T-helper 17 cell (primary cell): Measurements from ENCODE around the gene ARHGEF33. TPM values are rescaled to one million over a fixed set of nuclear protein-coding genes. Genes with fewer than 3 reads are reported as not detected.
"Not testable (repeated sequence)": the region's sequence is repeated elsewhere in the genome, so short reads cannot be mapped to it uniquely, and the experiment has no call there.

Source experiments
- ATAC-seq: fragments of 150-1000 bp; cut with Tn5 transposase; 2 replicates; pipeline ENCODE4 v1.10.0; 2021; ENCODE audit warnings: mild to moderate bottlenecking, moderate library complexity
- DNase-seq, 3 donors: peaks; one replicate each; pipeline versions ENCODE4 v3.0.0 to v3.0.0-alpha.2; 2020 to 2021
- H3K9me3 ChIP-seq: one replicate; pipeline ENCODE4 v1.7.0; 2013; ENCODE audit warnings: low read length, mild to moderate bottlenecking; ENCODE audit not compliant: control insufficient read depth, poor library complexity, severe bottlenecking
- H3K27ac Mint-ChIP-seq: one replicate; pipeline ENCODE4 v1.8.0; 2022; ENCODE audit warnings: mild to moderate bottlenecking, moderate library complexity, mixed read lengths
- H3K27me3 Mint-ChIP-seq: one replicate; pipeline ENCODE4 v1.8.0; 2022; ENCODE audit warnings: mixed read lengths
- H3K36me3 Mint-ChIP-seq: one replicate; pipeline ENCODE4 v1.8.0; 2022; ENCODE audit warnings: low read depth, mixed read lengths
- H3K4me1 Mint-ChIP-seq: one replicate; pipeline ENCODE4 v1.8.0; 2022; ENCODE audit warnings: mild to moderate bottlenecking, mixed read lengths
- H3K4me3 Mint-ChIP-seq: one replicate; pipeline ENCODE4 v1.8.0; 2022; ENCODE audit warnings: mild to moderate bottlenecking, moderate library complexity, mixed read lengths
- total RNA-seq, 4 donors: library from RNA in 2 of 4; stranded (reverse) in 2 of 4; gene quantifications; one replicate each; pipeline ENCODE4 v1.2.3 and lab custom pipeline; 2022 to 2026

Gene ARHGEF33
- total RNA-seq, 2 donors from 2014 or later = not detected

DNA sequence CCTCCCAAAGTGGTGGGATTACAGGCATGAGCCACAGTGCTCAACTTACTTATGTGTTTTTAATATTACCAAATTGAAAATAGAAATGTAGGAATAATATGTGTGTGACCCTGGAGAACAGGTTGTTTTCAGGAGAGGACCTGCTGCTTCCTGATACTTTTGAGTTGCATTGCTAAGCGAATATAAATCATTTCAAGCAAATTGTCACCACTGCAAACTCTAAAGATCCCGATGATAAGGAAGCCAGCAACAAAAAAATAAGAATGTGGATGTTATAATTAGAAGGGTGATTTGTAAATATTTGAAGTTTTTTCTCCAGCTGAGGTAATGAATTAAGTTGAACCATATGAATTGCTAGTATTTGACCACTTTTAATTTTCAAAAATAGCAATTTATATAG is 40.9 kb downstream of the ARHGEF33 start:
- no peaks in the 10 kb centered on the region for H3K9me3 ChIP-seq
- peaks cover 2% of the 10 kb centered on the region for H3K36me3 Mint-ChIP-seq
- H3K27ac Mint-ChIP-seq = no peak overlapping the region
- peaks cover 13% of the 10 kb centered on the region for H3K27me3 Mint-ChIP-seq
- no peaks in the 10 kb centered on the region for H3K4me1 Mint-ChIP-seq
- H3K4me3 Mint-ChIP-seq = no peak overlapping the region
- ATAC-seq (no peak), DNase-seq (no peak)

DNA sequence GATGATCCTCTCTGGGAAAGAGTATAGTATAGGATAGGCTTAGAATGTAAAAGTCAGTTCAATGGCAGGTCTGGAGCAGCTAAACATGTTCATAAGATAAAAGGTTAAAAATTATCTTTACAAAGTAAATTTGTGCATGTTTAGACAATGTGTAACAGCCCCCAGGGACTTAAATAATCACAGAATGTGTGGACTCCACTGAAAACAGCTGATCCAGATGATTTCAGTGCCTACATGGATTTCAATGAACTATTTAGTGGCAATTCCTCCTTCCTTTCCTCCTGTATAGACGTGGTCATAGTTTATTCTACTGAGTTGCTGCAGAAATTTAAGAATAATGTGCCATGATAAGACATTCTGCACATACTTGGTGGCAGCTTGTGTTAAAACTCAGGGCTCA is 42.9 kb downstream of the ARHGEF33 start:
- H3K27ac Mint-ChIP-seq = no peak overlapping the region
- H3K4me3 Mint-ChIP-seq = no peak overlapping the region
- no peak for ATAC-seq
- DNase-seq = no peak
- H3K4me1 Mint-ChIP-seq = peaks cover 2% of the 10 kb centered on the region
- no peaks in the 10 kb centered on the region for H3K9me3 ChIP-seq
- H3K27me3 Mint-ChIP-seq = peaks cover 12% of the 10 kb centered on the region
- H3K36me3 Mint-ChIP-seq = peaks cover 2% of the 10 kb centered on the region

DNA sequence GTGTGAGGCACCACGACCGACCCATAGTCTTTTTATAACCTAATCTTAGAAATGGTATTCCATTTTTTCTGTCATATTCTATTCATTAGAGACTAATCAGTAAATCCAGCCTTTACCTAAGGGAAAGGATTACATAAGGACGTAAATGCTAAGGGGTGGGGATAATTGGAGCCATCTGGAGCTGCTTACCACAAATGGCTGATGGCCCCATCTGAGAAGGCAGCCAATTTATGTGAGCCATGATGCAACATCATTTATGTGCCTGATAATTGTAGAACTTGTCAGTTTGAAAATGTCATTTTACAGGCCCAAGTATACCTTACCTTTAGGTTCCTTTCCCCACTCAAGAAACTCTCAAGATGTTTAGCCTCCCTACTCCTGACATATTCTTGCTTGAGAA is 44.0 kb downstream of the ARHGEF33 start:
- Mint-ChIP-seq H3K4me1 (peaks cover 2% of the 10 kb centered on the region), H3K27me3 (peaks cover 12% of the 10 kb centered on the region)

DNA sequence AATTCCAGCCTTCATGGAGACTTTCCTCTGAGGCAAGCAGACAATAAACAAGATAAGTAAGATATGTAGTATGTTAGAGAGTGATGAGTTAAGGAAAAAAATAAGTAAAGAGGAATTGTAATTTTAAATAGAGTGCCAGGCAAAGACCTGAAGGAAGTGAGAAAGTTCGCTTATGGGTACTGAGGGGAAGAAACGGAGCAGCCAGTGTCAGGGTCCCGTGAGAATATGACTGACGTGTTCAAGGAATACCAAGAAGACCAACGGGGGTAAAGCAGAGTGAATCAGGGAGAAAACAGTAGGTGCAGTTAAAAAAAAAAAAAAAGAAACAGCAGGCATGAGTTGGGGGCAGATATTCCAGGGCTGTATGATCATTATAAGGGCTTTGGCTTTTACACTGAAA is 45.1 kb downstream of the ARHGEF33 start:
- Mint-ChIP-seq H3K4me3 (no peak overlapping the region), H3K27me3 (peaks cover 12% of the 10 kb centered on the region), H3K36me3 (peaks cover 2% of the 10 kb centered on the region), H3K4me1 (peaks cover 2% of the 10 kb centered on the region), H3K27ac (no peak overlapping the region)
- no peaks in the 10 kb centered on the region for H3K9me3 ChIP-seq
- DNase-seq (no peak), ATAC-seq (no peak)

More for the DNA sequence above, 44.0 kb downstream of the ARHGEF33 start:
- no peak overlapping the region for H3K27ac Mint-ChIP-seq
- no peak for DNase-seq
- no peaks in the 10 kb centered on the region for H3K9me3 ChIP-seq
- ATAC-seq = no peak
- H3K4me3 Mint-ChIP-seq = no peak overlapping the region
- peaks cover 2% of the 10 kb centered on the region for H3K36me3 Mint-ChIP-seq

DNA sequence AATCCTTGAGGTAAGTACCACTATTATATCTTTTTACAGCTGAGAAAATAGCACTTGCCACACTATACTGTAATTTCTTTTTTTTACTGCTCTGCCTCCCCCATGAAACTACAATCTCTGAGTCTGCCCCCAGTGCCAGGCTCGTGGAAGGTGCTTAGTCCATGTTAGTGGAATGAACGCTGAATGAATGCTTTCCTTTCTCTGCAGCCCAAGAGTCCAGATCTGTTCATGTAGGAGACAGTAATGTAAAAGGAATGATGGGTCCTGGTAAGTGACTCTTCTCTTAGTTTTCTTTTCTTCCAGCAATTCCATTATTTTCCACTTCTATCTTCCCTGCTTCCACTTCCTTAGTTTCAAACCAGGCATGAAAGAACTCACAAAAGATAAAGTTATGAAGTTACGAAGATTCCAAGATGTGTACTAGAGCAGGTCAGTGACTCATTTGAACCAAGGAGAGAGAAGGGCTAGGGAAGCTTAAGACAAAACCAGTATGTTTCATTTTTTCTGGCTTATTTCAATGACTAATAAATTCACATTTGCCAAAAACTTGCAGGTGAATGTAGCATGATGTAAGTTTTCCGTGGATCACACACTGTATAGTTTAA is 46.0 kb downstream of the ARHGEF33 start:
- Mint-ChIP-seq H3K36me3 (peaks cover 2% of the 10 kb centered on the region), H3K27me3 (peaks cover 12% of the 10 kb centered on the region), H3K4me3 (no peak overlapping the region), H3K4me1 (peaks cover 2% of the 10 kb centered on the region), H3K27ac (no peak overlapping the region)
- ATAC-seq (no peak), DNase-seq (no peak)
- H3K9me3 ChIP-seq = no peaks in the 10 kb centered on the region

GRCh38 chr2:38936516-38936915 is 46.8 kb downstream of the ARHGEF33 start:
- not testable (repeated sequence) for H3K4me1 Mint-ChIP-seq, ATAC-seq, H3K36me3 Mint-ChIP-seq, H3K9me3 ChIP-seq, H3K4me3 Mint-ChIP-seq, H3K27ac Mint-ChIP-seq, DNase-seq
- H3K27me3 Mint-ChIP-seq = peaks cover 12% of the 10 kb centered on the region

DNA sequence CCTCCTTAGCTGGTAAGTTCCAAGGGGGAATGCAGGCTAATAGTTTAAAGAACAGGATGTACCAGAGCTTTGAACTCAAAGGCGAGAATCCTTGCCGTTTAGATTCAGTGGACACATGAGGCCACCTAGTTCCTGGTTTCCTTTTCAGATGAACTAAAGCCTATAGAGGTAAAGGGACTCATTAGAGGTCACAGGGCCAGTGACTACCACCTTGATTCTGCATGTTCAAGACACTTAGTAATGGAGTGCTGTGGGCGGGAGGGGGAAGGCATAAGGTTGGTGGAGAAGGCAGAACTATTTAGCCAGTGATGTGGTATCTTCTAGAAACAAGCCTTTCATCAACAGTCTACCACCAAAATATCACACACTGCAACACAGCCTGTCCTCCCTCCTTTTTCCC is 47.9 kb downstream of the ARHGEF33 start:
- Mint-ChIP-seq H3K27me3 (peaks cover 12% of the 10 kb centered on the region), H3K4me3 (no peak overlapping the region), H3K4me1 (peaks cover 2% of the 10 kb centered on the region), H3K36me3 (peaks cover 2% of the 10 kb centered on the region), H3K27ac (no peak overlapping the region)
- no peaks in the 10 kb centered on the region for H3K9me3 ChIP-seq
- ATAC-seq (no peak), DNase-seq (no peak)

- H3K27me3 Mint-ChIP-seq = peaks cover 10% of the 10 kb centered on the region
- no peak for ATAC-seq
- H3K36me3 Mint-ChIP-seq = no peaks in the 10 kb centered on the region
- H3K4me3 Mint-ChIP-seq = no peak overlapping the region
- H3K4me1 Mint-ChIP-seq = peaks cover 6% of the 10 kb centered on the region
- no peaks in the 10 kb centered on the region for H3K9me3 ChIP-seq
- no peak for DNase-seq
- no peak overlapping the region for H3K27ac Mint-ChIP-seq
Measured at GRCh38 chr2:38940746-38941145, 51.1 kb downstream of the ARHGEF33 start.

DNA sequence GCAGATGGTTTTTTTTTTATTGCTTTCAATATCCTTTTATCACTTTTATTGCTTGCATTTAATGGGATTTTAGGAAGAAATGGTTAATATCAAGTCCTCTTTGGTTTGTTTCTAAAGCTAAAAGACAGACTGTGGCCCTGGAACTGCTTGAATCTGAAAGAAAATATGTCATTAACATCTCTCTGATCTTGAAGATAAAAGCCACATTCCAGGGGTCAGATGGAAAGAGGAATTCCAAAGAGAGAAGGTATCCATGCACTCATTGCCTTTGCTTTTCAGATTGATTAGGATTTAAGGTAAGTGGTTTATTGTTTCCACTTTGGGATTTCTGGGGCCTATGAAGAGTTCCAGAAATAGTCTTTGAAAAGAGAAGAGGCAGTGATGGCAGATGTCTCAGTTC is 54.1 kb downstream of the ARHGEF33 start:
- Mint-ChIP-seq H3K4me1 (peaks cover 6% of the 10 kb centered on the region), H3K27ac (no peak overlapping the region), H3K4me3 (no peak overlapping the region), H3K27me3 (peaks cover 7% of the 10 kb centered on the region), H3K36me3 (no peaks in the 10 kb centered on the region)
- no peaks in the 10 kb centered on the region for H3K9me3 ChIP-seq
- ATAC-seq (no peak), DNase-seq (no peak)

GRCh38 chr2:38945372-38945771 is 55.7 kb downstream of the ARHGEF33 start:
- H3K9me3 ChIP-seq = no peaks in the 10 kb centered on the region
- no peak overlapping the region for H3K27ac Mint-ChIP-seq
- H3K36me3 Mint-ChIP-seq = no peaks in the 10 kb centered on the region
- peaks cover 7% of the 10 kb centered on the region for H3K27me3 Mint-ChIP-seq
- no peak for DNase-seq
- no peak overlapping the region for H3K4me3 Mint-ChIP-seq
- no peak for ATAC-seq
- H3K4me1 Mint-ChIP-seq = peaks cover 6% of the 10 kb centered on the region

DNA sequence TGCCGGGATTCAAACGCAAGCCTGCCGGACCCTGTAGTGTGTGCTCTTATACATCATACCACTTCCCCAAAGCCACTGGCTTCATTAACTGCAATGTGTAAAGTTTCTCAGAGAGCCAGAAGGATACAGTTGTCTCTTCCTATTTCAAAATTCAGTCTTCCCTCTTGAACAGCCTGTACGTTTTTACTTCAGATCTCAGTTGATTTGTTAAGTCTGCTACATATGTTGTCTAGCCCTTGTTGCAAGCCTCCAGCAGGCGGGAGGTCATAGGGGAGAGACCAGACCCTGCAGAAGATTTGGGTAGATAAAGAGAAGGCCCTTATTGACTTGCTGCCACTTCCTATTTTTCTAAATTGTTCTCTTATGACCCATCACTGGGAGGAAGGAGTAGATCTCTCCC is 56.2 kb downstream of the ARHGEF33 start:
- no peak overlapping the region for H3K4me3 Mint-ChIP-seq
- H3K27ac Mint-ChIP-seq = peak overlapping the region; percentile 59
- peaks cover 7% of the 10 kb centered on the region for H3K27me3 Mint-ChIP-seq
- DNase-seq (no peak), ATAC-seq (no peak)
- no peaks in the 10 kb centered on the region for H3K36me3 Mint-ChIP-seq
- H3K9me3 ChIP-seq = no peaks in the 10 kb centered on the region
- H3K4me1 Mint-ChIP-seq = peaks cover 6% of the 10 kb centered on the region

DNA sequence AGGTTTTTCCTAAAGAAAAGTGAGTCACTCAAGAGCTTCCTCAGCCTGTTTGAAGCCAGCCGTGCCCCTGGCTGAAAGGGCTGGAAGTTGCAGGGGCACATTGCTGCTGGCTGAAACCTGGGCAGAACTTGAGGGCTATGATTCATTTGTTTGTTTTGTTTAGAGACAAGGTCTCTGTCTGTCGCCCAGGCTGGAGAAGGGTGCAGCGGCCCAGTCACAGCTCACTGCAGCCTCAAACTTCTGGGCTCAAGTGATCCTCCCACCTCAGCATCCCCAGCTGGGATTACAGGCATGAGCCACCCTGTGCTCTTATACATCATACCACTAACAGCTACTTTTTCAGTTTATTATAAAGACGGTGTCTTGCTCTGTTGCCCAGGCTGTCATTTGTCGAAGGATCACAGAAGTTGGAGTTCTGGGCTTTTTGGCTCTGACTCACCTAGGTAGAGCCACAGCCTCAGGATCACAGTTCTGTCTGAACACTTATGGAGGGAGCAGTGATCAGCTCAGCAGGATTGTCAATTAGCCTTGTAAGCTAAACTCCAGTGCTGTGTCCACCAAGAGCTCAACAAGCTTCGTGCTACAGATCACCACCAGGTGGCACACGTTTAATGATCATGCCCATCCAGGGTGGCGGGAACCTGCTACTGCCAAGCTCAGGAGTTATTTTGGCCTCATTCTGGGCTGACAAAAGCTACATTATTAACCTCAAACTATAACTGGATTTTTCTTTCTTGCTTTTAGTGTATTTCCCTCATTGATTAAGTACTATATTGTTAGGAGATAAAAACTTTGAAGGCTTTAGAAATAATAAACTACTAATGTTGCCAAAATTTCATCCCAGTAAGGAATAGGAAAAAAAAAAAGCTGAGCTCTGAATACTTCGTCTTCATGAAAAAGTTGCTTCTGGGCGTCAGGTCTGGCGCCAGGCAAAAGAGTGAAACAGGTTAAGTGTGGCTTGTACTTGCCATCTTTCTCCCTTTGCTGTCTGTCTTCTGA is 57.9 kb downstream of the ARHGEF33 start:
- Mint-ChIP-seq H3K27me3 (peaks cover 7% of the 10 kb centered on the region), H3K36me3 (no peaks in the 10 kb centered on the region), H3K4me3 (no peak overlapping the region), H3K27ac (no peak overlapping the region), H3K4me1 (peaks cover 6% of the 10 kb centered on the region)
- DNase-seq (peak; percentile 24 to 41 (median 30)), ATAC-seq (peak; percentile 78)
- H3K9me3 ChIP-seq = no peaks in the 10 kb centered on the region

GRCh38 chr2:38948387-38948882 is 58.8 kb downstream of the ARHGEF33 start:
- DNase-seq (no peak), ATAC-seq (no peak)
- no peak overlapping the region for H3K4me3 Mint-ChIP-seq
- H3K27ac Mint-ChIP-seq = no peak overlapping the region
- peaks cover 6% of the 10 kb centered on the region for H3K4me1 Mint-ChIP-seq
- H3K9me3 ChIP-seq = no peaks in the 10 kb centered on the region
- H3K27me3 Mint-ChIP-seq = peaks cover 7% of the 10 kb centered on the region
- H3K36me3 Mint-ChIP-seq = no peaks in the 10 kb centered on the region
